Fibroblast of skin of back (primary cell): ENCODE results near the gene FAHD1.
"Not testable (repeated sequence)": the region's sequence is repeated elsewhere in the genome, so short reads cannot be mapped to it uniquely, and the experiment has no call there.

Experiments used
- DNase-seq: peaks from one replicate; pipeline ENCODE4 v3.0.0-alpha.2; 2013

FAHD1 gene

GRCh38 chr16:1851793-1852192, 24.8 kb downstream of the FAHD1 start:
- no peak for DNase-seq

DNA sequence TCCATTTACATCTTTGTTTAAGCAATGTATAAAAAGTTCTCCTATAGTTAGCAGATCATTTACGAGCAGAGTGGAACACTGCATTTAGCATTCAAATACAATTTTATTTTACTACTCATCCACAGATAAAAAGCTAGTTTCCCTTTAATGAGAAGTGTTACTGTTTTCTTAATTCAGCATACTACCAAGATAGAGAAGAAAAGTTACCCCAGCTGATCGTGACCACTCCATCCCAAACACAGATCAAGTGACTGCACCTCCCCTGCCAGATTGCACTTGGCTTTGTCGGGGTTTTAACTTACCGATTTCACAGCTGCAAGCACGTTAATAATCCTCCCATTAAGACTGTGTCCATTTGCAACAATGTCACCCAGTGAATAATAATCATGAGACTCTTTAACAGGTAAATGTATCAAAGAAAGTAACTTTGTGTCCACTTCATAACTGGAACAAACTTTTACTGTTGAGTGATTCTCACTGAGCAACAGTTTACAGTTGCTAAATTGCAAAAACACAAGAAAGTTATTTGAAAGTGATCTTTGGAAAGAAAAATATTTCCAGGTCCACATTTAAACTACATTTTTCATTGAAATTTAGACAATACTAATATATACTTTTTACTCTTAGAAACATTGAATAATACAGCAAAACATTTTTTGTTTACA, 30.6 kb downstream of the FAHD1 start:
- no peak for DNase-seq

DNA sequence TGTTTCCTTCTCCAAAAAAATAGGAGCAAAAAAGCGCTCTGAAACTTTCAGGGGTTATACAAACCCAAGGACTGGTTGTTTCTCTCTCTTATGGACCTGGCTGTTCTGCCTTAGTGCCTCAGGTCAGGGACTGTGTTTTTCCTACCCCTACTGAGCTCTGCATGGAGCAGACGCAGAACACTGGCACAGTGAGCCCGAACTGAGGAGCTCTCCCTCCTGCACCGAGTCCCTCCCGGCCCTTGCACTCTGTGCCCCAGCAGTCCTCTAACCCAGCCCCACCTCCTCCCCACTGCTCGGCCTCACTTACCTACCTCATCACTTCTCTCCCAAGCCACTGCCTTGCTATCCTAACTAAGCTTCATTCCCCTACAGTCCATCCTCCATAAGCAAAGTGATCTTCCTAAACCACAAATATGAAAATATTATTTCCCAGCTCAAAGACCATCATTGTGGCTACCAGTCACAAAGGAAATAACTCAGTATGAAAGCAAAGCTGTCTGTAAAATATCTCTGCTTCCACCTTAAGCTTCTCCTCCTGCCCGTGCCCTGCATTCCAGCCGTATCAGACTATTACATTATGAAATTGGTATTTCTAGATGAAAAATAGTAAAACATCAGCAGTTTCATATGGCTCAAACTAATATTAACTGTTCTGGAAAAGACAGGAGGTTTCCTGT, 31.3 kb downstream of the FAHD1 start:
- peak; percentile 66 for DNase-seq

- DNase-seq: no peak
Measured at GRCh38 chr16:1859650-1860049, 32.6 kb downstream of the FAHD1 start.

- DNase-seq: no peak
Measured at GRCh38 chr16:1861730-1862129, 34.7 kb downstream of the FAHD1 start.

DNA sequence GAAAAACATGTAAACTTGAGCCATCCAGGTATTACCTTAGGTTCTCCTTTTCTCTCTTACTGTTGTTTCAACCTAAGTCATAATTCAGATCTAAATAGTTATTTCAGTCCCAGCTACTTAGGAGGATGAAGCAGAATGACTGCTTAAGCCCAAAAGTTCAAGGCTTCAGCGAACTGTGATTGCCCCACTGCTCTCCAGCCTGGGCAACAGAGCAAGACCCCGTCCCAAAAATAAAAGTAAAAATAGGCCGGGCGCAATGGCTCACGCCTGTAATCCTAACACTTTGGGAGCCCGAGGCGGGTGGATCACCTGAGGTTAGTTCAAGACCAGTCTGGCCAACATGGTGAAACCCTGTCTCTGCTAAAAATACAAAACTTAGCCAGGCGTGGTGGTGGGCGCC, 35.4 kb downstream of the FAHD1 start:
- DNase-seq: no peak

DNA sequence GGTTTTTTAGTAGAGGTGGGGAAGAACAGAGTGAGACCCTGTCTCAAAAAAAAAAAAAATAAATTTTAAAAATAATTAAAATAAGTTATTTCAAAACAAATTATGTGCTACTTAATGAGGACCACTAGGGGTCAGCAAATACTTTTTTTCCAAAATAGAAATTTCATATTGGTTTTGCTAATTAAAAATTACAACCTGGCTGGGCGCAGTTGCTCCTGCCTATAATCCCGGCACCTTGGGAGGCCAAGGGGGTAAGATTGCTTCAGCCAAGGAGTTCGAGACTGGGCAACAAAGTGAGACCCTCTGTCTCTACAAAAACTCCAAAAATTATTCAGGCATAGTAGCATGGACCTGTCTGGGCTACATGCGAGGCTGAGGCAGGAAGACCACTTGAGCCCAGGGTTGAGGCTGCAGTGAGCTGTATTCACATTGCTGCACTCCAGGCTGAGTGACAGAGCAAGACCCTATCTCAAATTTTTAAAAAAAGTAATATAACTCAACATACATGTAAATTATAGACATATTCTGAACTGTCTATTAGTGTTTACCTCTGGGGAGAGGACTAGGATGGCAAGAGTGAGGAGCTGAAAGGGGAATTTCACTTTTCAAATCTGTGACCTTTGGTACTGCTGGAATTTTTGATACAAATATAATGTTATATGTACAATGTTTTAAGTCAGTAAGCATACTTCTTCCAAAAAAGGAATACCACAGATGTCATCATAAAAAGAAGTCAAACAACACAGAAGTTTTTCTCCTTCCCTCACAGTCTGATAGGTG, 36.9 kb downstream of the FAHD1 start:
- DNase-seq: peak; percentile 38

GRCh38 chr16:1865902-1866690, 39.1 kb downstream of the FAHD1 start:
- DNase-seq: no peak

- DNase-seq: peak; percentile 91
Measured at GRCh38 chr16:1870365-1871082, 43.5 kb downstream of the FAHD1 start.

DNA sequence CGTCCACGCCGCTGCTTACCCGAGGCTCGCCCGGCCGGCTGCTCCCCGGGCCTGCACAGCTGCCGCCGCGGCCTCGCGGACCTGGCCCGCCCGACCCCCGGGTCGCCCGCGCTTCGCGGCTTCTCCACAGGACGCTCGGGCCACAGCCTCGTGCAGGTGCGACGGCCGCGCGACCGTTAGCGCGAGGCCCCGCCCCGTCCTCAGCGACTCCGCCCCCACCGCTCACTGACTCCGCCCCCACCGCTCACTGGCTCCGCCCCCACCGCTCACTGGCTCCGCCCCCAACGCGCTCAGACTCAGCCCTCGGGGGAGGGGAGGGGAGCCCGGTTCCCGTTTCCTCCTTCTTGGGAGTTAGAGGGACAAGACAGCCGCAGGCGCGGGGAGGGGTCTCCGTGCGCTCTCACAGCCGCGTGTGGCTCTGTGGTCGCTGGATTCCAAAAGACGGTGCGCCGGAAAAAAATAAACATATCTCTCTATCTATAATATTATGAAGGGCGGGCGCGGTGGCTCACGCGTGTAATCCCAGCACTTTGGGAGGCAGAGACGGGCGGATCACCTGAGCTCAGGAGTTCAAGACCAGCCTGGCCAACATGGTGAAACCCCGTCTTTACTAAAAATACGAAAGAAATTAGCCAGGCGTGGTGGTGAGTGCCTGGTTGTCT, 45.1 kb downstream of the FAHD1 start, which contains the start of gene MEIOB:
MEIOB (minus strand) TSS at position 191 of the 662 bp plus-strand sequence. CDS start 3,989 bp downstream, outside the sequence.
- peak; percentile 42 for DNase-seq

DNA sequence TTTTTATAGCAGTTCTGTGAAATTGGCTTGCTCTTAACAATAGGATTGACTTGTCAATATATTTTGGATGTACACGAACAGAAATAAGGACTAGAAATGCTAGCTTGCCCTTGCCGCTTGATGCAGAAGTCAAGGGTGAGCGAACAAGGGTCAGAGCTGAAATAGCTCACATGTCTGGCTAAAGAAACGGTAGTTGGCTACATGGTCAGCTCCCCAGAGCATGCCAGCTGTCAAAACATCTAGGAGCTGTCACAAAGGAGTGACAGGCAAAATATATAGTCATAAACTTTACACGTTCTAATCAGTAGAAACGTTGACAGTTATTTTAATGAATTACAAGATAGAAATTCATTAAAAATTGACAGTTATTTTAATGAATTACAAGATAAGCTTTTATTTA, 47.8 kb downstream of the FAHD1 start:
- no peak for DNase-seq

GRCh38 chr16:1876066-1876465, 49.1 kb downstream of the FAHD1 start:
- not testable (repeated sequence) for DNase-seq

DNA sequence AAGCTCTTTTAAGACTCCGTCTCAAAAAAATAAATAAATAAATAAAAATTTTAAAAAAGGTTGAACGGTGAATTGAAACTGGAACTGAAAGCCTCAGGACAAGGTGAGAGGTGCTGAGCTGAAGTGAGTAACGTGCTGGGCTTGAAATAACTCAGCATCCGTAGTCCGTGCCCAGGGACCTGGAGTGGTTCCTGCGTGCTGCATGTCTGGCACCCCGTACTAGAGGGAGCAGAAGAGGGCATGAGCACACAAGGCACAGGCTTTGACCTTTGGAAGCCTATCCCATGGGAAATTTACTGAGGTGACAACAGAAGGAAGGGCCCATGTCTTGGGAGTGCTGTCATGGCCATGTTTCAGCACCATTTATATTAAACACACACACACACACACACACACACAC, 49.5 kb downstream of the FAHD1 start:
- DNase-seq: no peak

DNA sequence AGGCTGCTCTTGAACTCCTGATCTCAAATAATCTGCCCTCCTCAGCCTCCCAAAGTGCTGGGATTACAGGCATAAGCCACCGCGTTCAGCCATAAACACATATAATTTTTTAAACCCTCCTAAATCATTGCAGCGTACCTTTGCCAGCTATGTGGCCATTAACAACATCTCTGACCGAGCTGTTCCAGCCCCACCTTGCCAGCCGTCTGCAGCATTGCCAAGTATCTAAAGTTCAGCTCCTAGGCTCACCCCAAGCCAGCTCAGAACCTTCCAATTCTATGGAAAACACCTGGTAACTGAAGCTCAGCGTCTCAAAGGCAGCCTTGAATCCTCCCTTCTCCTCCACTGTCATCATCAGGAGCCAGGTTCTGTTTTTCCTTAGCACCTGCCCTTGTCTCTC, 50.1 kb downstream of the FAHD1 start:
- DNase-seq: no peak

GRCh38 chr16:1877804-1878203, 50.8 kb downstream of the FAHD1 start:
- DNase-seq: no peak

DNA sequence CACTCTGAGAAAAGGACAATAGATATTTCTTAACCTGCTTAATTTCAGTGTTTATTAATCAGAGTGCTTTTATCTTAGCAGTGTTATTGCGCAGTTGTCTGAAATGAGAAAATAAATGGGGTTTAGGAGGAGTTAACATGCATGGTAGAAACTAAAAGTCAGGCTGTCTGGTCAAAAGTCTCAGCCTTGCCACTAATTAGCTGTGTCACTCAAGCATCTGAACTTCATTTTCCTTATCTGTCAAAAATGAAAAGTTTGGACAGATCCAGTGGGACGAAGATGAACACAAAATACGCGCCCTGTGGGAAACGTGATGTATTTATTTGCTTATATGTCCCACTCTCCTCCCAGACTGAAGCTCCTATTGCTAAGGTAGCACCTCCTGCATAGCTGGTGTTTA, 51.2 kb downstream of the FAHD1 start:
- no peak for DNase-seq
